Liver (tissue), 9 donors: ENCODE measurements around the gene MGAT1. TPM values are rescaled to one million over a fixed set of nuclear protein-coding genes. Genes with fewer than 3 reads are reported as not detected.

Experiments used
- DNase-seq: peaks from one replicate; pipeline ENCODE4 v3.0.0-alpha.2; 2017; ENCODE audit warnings: low spot score
- H3K27ac ChIP-seq, 2 donors: one replicate each; pipeline ENCODE4 v1.7.0; 2013; ENCODE audit warnings: inconsistent platforms in 2 of 2, low read length in 2 of 2, control low read depth in 1 of 2, low read depth in 1 of 2, mild to moderate bottlenecking in 1 of 2
- H3K27me3 ChIP-seq, 4 donors: one replicate each; pipeline versions ENCODE4 v1.6.1 to v1.7.0; 2013; ENCODE audit warnings: low read length in 3 of 4, inconsistent platforms in 1 of 4, mild to moderate bottlenecking in 1 of 4, moderate library complexity in 1 of 4; ENCODE audit not compliant: control insufficient read depth in 4 of 4, insufficient read depth in 4 of 4
- H3K36me3 ChIP-seq, 4 donors: one replicate each; pipeline versions ENCODE4 v1.6.1 to v1.7.0; 2013; ENCODE audit warnings: low read length in 3 of 4, mild to moderate bottlenecking in 3 of 4, low read depth in 1 of 4, moderate library complexity in 1 of 4; ENCODE audit not compliant: control insufficient read depth in 4 of 4, insufficient read depth in 3 of 4
- H3K4me1 ChIP-seq, 4 donors: one replicate each; pipeline versions ENCODE4 v1.6.1 to v1.7.0; 2013; ENCODE audit warnings: low read length in 3 of 4, mild to moderate bottlenecking in 3 of 4, moderate library complexity in 1 of 4; ENCODE audit not compliant: control insufficient read depth in 4 of 4, insufficient read depth in 4 of 4
- H3K4me3 ChIP-seq, 3 donors: one replicate each; pipeline versions ENCODE4 v1.6.1 to v1.7.0; 2013; ENCODE audit warnings: low read length in 3 of 3, control low read depth in 1 of 3, low read depth in 1 of 3, mild to moderate bottlenecking in 1 of 3
- H3K9ac ChIP-seq, 2 donors: one replicate each; pipeline ENCODE4 v1.7.0; 2013; ENCODE audit warnings: low read length in 2 of 2, mild to moderate bottlenecking in 2 of 2, moderate library complexity in 2 of 2, control low read depth in 1 of 2, low read depth in 1 of 2
- H3K9me3 ChIP-seq, 4 donors: one replicate each; pipeline versions ENCODE4 v1.6.1 to v1.7.0; 2013; ENCODE audit warnings: low read length in 3 of 4; ENCODE audit not compliant: control insufficient read depth in 4 of 4
- ATF3 ChIP-seq: IDR thresholded peaks from 2 replicates; pipeline ENCODE4 v1.6.1; 2016; ENCODE audit warnings: antibody characterized with exemption
- CTCF ChIP-seq: fragments of 150-350 bp; IDR thresholded peaks from 2 replicates; pipeline ENCODE4 v1.5.1; 2017; ENCODE audit warnings: improper control_type of control experiment, low read depth, low read length; ENCODE audit not compliant: missing input control
- EGR1 ChIP-seq, 2 donors: IDR thresholded peaks; 2 replicates each; pipeline ENCODE4 v1.6.1; 2016 to 2018; ENCODE audit warnings: antibody characterized with exemption in 2 of 2, low read depth in 2 of 2
- FOXA1 ChIP-seq: IDR thresholded peaks from 2 replicates; pipeline ENCODE4 v1.6.1; 2016; ENCODE audit warnings: antibody characterized with exemption
- FOXA2 ChIP-seq: IDR thresholded peaks from 2 replicates; pipeline ENCODE4 v1.6.1; 2016; ENCODE audit warnings: antibody characterized with exemption
- GABPA ChIP-seq, 2 donors: IDR thresholded peaks in 1 of 2; conservative IDR thresholded peaks in 1 of 2; 2 replicates each; pipeline ENCODE4 v1.6.1; 2016; ENCODE audit warnings: antibody characterized with exemption in 2 of 2, mild to moderate bottlenecking in 1 of 2, moderate library complexity in 1 of 2
- HNF4A ChIP-seq, 2 donors: conservative IDR thresholded peaks; 2 replicates each; pipeline ENCODE4 v1.6.1; 2016; ENCODE audit warnings: antibody characterized with exemption in 2 of 2, mild to moderate bottlenecking in 2 of 2
- HNF4G ChIP-seq: IDR thresholded peaks from 2 replicates; pipeline ENCODE4 v1.6.1; 2016; ENCODE audit warnings: antibody characterized with exemption
- JUND ChIP-seq, 2 donors: IDR thresholded peaks; 2 replicates each; pipeline ENCODE4 v1.6.1; 2016; ENCODE audit warnings: antibody characterized with exemption in 2 of 2
- MAX ChIP-seq: IDR thresholded peaks from 2 replicates; pipeline ENCODE4 v1.6.1; 2016; ENCODE audit warnings: antibody characterized with exemption
- NR2F2 ChIP-seq: IDR thresholded peaks from 2 replicates; pipeline ENCODE4 v1.6.1; 2016; ENCODE audit warnings: antibody characterized with exemption
- RAD21 ChIP-seq, 2 donors: IDR thresholded peaks; 2 replicates each; pipeline ENCODE4 v1.6.1; 2016; ENCODE audit warnings: antibody characterized with exemption in 2 of 2, mild to moderate bottlenecking in 2 of 2
- REST ChIP-seq: IDR thresholded peaks from 2 replicates; pipeline ENCODE4 v1.6.1; 2016; ENCODE audit warnings: antibody characterized with exemption, mild to moderate bottlenecking
- RXRA ChIP-seq, 2 donors: IDR thresholded peaks; 2 replicates each; pipeline ENCODE4 v1.6.1; 2017 to 2018; ENCODE audit warnings: antibody characterized with exemption in 2 of 2, mild to moderate bottlenecking in 1 of 2
- SP1 ChIP-seq: IDR thresholded peaks from 2 replicates; pipeline ENCODE4 v1.6.1; 2018; ENCODE audit warnings: antibody characterized with exemption, mild to moderate bottlenecking
- TAF1 ChIP-seq: conservative IDR thresholded peaks from 2 replicates; pipeline ENCODE4 v1.6.1; 2016; ENCODE audit warnings: antibody characterized with exemption, mild to moderate bottlenecking
- YY1 ChIP-seq: IDR thresholded peaks from 2 replicates; pipeline ENCODE4 v1.6.1; 2016; ENCODE audit warnings: antibody characterized with exemption, mild to moderate bottlenecking
- ZBTB33 ChIP-seq: IDR thresholded peaks from 2 replicates; pipeline ENCODE4 v1.6.1; 2016; ENCODE audit warnings: antibody characterized with exemption
- WGBS: extraction: QIAGEN DNeasy Blood & Tissue Kit; methylation state at CpG from one replicate; pipeline ENCODE4 v1.1.7; 2013; 5-methylcytosine and 5-hydroxymethylcytosine counted together
- polyA plus RNA-seq, 2 donors: library from polyadenylated mRNA; stranded (reverse) in 1 of 2; unstranded in 1 of 2; fragments of 200-250 nt in 1 of 2; fragments of >200 nt in 1 of 2; fragmentation: Nextera tagmentation in 1 of 2; extraction: Ambion mirVana in 1 of 2; gene quantifications; one replicate each; pipeline versions ENCODE4 v1.2.1 to v1.2.3, GENCODE V29; 2013 to 2015
- total RNA-seq, 2 donors: library from RNA; depleted of rRNA; stranded (reverse); fragments of >200 nt; gene quantifications; one replicate each; pipeline ENCODE4 v1.2.3, GENCODE V29; 2014
- donor health status: healthy.
- donor health status: healthy.
- donor health status: healthy.
- donor health status: healthy.
- donor health status: healthy.

Gene MGAT1
- total and polyA plus RNA-seq, 4 donors: 73.0 to 125 (median 97.7) TPM

- TF ChIP-seq FOXA2 (no peak), REST (no peak), SP1 (no peak), CTCF (no peak), HNF4G (no peak), GABPA (IDR thresholded peaks at IDR 0.05 in 1 of 2, conservative IDR thresholded peaks at IDR 0.05 in 1 of 2) (no peak), EGR1 (IDR thresholded peaks at IDR 0.05; ENCODE audit: low read depth in 2 of 2) (no peak), NR2F2 (no peak), RAD21 (IDR thresholded peaks at IDR 0.05) (no peak), FOXA1 (no peak), MAX (no peak), ATF3 (no peak), RXRA (IDR thresholded peaks at IDR 0.05) (no peak), YY1 (no peak), JUND (IDR thresholded peaks at IDR 0.05) (no peak), ZBTB33 (no peak), TAF1 (no peak), HNF4A (conservative IDR thresholded peaks at IDR 0.05) (no peak)
- no peaks in the 10 kb centered on the region for H3K27me3 ChIP-seq
- peak overlapping the region; percentile 4 to 36 for H3K27ac ChIP-seq
- H3K4me1 ChIP-seq: peaks cover 16 to 73% (median 62%) of the 10 kb centered on the region in 4 donors
- H3K4me3 ChIP-seq: peak overlapping the region; percentile 74 to 75 (median 74)
- H3K36me3 ChIP-seq: no peaks in the 10 kb centered on the region
- peak; percentile 22 for DNase-seq
- 11% methylated on average over 6 of the region's 6 CpGs for WGBS
- H3K9me3 ChIP-seq: no peaks in the 10 kb centered on the region
- peak overlapping the region; percentile 24 to 86 for H3K9ac ChIP-seq
These were observed 5.2 kb upstream of the MGAT1 start for GRCh38 chr5:180807654-180808414.
